Thoracic aorta (tissue), 2 donors: ENCODE measurements around the gene PRR7. TPM values are rescaled to one million over a fixed set of nuclear protein-coding genes. Genes with fewer than 3 reads are reported as not detected.
"Not testable (repeated sequence)": the region's sequence is repeated elsewhere in the genome, so short reads cannot be mapped to it uniquely, and the experiment has no call there.

Experiments used
- ATAC-seq: fragments of 150-250 bp; one replicate; pipeline ENCODE4 v1.8.0; 2017; ENCODE audit warnings: low read depth; ENCODE audit not compliant: insufficient number of reproducible peaks, low FRiP score
- DNase-seq: peaks from one replicate; pipeline ENCODE4 v3.0.0-alpha.2; 2020; ENCODE audit warnings: low spot score
- H3K27ac ChIP-seq, 2 donors: fragments of 200-600 bp; sonication (generic); 1 replicate in 1 of 2; 2 replicates in 1 of 2; pipeline ENCODE4 v1.5.1; 2016; ENCODE audit warnings: mild to moderate bottlenecking in 2 of 2, moderate library complexity in 2 of 2
- H3K27me3 ChIP-seq: fragments of 200-600 bp; sonication (generic); replicated peaks from 2 replicates; pipeline ENCODE4 v1.6.0; 2016; ENCODE audit warnings: mild to moderate bottlenecking; ENCODE audit not compliant: insufficient read depth
- H3K36me3 ChIP-seq: fragments of 200-600 bp; sonication (generic); one replicate; pipeline ENCODE4 v1.5.1; 2016
- H3K4me1 ChIP-seq, 2 donors: fragments of 200-600 bp; sonication (generic); 1 replicate in 1 of 2; 2 replicates in 1 of 2; pipeline versions ENCODE4 v1.5.1 to v1.6.0; 2016; ENCODE audit warnings: low read depth in 2 of 2, mild to moderate bottlenecking in 1 of 2; ENCODE audit not compliant: control insufficient read depth in 1 of 2
- H3K4me3 ChIP-seq: fragments of 200-600 bp; sonication (generic); 2 replicates; pipeline ENCODE4 v1.5.1; 2016; ENCODE audit warnings: mild to moderate bottlenecking
- H3K9me3 ChIP-seq: fragments of 200-600 bp; sonication (generic); 2 replicates; pipeline ENCODE4 v1.5.1; 2016
- CTCF ChIP-seq: fragments of 200-600 bp; sonication (generic); IDR thresholded peaks from one replicate; pipeline ENCODE4 v1.5.1; 2019; ENCODE audit warnings: antibody characterized with exemption
- total RNA-seq, 2 donors: library from RNA; depleted of rRNA; stranded (reverse); fragments of >200 nt; gene quantifications; one replicate each; pipeline versions ENCODE4 v1.1.0 to v1.2.3, GENCODE V29; 2016

The PRR7 gene
- total RNA-seq, 2 donors from 2014 or later = 4.1 to 11.0 TPM

- TF ChIP-seq CTCF = no peak
- Histone ChIP-seq H3K27me3 (no peaks in the 10 kb centered on the region), H3K4me1 (peaks cover 0 to 5% of the 10 kb centered on the region in 2 donors), H3K27ac (no peak within 1 kb of the TSS), H3K9me3 (no peaks in the 10 kb centered on the region), H3K36me3 (no peaks in the 10 kb centered on the region), H3K4me3 (no peak within 1 kb of the TSS)
- DNase-seq (no peak), ATAC-seq (no peak)
Observed at GRCh38 chr5:177409043-177409801, 37.4 kb upstream of the PRR7 start, which contains the start of gene F12. TSS of gene F12 (minus strand) at chr5:177409564. CDS start at chr5:177409527, 37 bp downstream.

- TF ChIP-seq CTCF = no peak
- no peak for DNase-seq
- Histone ChIP-seq H3K27me3 (no peaks in the 10 kb centered on the region), H3K36me3 (no peaks in the 10 kb centered on the region), H3K4me3 (no peak overlapping the region), H3K9me3 (no peaks in the 10 kb centered on the region), H3K4me1 (no peaks in the 10 kb centered on the region), H3K27ac (no peak overlapping the region)
- no peak for ATAC-seq
Observed at GRCh38 chr5:177410575-177410974, 36.0 kb upstream of the PRR7 start.

- H3K27ac ChIP-seq = no peak overlapping the region
- no peak overlapping the region for H3K4me3 ChIP-seq
- DNase-seq (no peak), ATAC-seq (no peak)
- no peaks in the 10 kb centered on the region for H3K27me3 ChIP-seq
- no peaks in the 10 kb centered on the region for H3K4me1 ChIP-seq
- no peak for TF ChIP-seq CTCF
- no peaks in the 10 kb centered on the region for H3K9me3 ChIP-seq
- no peaks in the 10 kb centered on the region for H3K36me3 ChIP-seq
Observed at GRCh38 chr5:177412603-177413233, 33.9 kb upstream of the PRR7 start.

- Histone ChIP-seq H3K4me1 (no peaks in the 10 kb centered on the region), H3K36me3 (no peaks in the 10 kb centered on the region), H3K9me3 (no peaks in the 10 kb centered on the region), H3K27ac (no peak overlapping the region), H3K4me3 (no peak overlapping the region), H3K27me3 (no peaks in the 10 kb centered on the region)
- no peak for TF ChIP-seq CTCF
- DNase-seq (no peak), ATAC-seq (no peak)
Observed at GRCh38 chr5:177414481-177414880, 32.1 kb upstream of the PRR7 start.

- H3K27ac ChIP-seq, H3K4me1 ChIP-seq, H3K36me3 ChIP-seq, H3K9me3 ChIP-seq, H3K4me3 ChIP-seq, ATAC-seq, DNase-seq, H3K27me3 ChIP-seq: not testable (repeated sequence)
Observed at GRCh38 chr5:177417081-177417480, 29.5 kb upstream of the PRR7 start.
